Measurements from ENCODE around the gene SEMA4C.

GRCh38 chr2:96825057-96825456, 44.8 kb downstream of the SEMA4C start:
- TF ChIP-seq CTCF (IDR thresholded peaks at IDR 0.05), result no peak
- TF ChIP-seq RFX5 (IDR thresholded peaks at IDR 0.05), result no peak
- TF ChIP-seq MAFK (IDR thresholded peaks at IDR 0.05; ENCODE audit: partially characterized antibody), result no peak
- TF ChIP-seq SREBF2 (IDR thresholded peaks at IDR 0.05), result no peak
- no peak for TF ChIP-seq MAX (IDR thresholded peaks at IDR 0.05)
- no peak for TF ChIP-seq POLR2A (IDR thresholded peaks at IDR 0.05; ENCODE audit: low read length)
- TF ChIP-seq HDAC2 (IDR thresholded peaks at IDR 0.05), result no peak
- TF ChIP-seq USF2 (IDR thresholded peaks at IDR 0.05), result no peak
- no peak for TF ChIP-seq NR3C1 (IDR thresholded peaks at IDR 0.05)
- no peak for TF ChIP-seq PHF8 (IDR thresholded peaks at IDR 0.05; ENCODE audit: borderline replicate concordance, low read depth)
- no peak for TF ChIP-seq CEBPB (IDR thresholded peaks at IDR 0.05)
- TF ChIP-seq REST (IDR thresholded peaks at IDR 0.05), result no peak
